A549 (cell line): ENCODE measurements around the gene LPCAT4.

ENCODE experiments used
- POLR2A ChIP-seq: IDR thresholded peaks from 2 replicates; pipeline ENCODE4 v1.6.1; 2012; ENCODE audit warnings: mild to moderate bottlenecking, low read length
- RNF2 ChIP-seq: fragments of 200-600 bp; sonication (generic); IDR thresholded peaks from 2 replicates; pipeline ENCODE4 v1.6.1; 2016; ENCODE audit warnings: low read depth, mild to moderate bottlenecking, antibody characterized with exemption, moderate library complexity, borderline replicate concordance

- no peak for TF ChIP-seq RNF2
- TF ChIP-seq POLR2A: peak; percentile 33
Observed at GRCh38 chr15:34318277-34319079, 48.5 kb downstream of the LPCAT4 start.
